Muscle layer of duodenum (tissue), 2 donors: Measurements from ENCODE around the gene CFAP97D1.

Source experiments
- H3K27ac ChIP-seq: one replicate; pipeline ENCODE4 v1.7.0; 2013; ENCODE audit warnings: mild to moderate bottlenecking, low read length
- H3K27me3 ChIP-seq: one replicate; pipeline ENCODE4 v1.7.0; 2013; ENCODE audit warnings: low read depth, mild to moderate bottlenecking, control low read depth, low read length
- H3K36me3 ChIP-seq, 2 donors: one replicate each; pipeline ENCODE4 v1.7.0; 2013; ENCODE audit warnings: low read length in 2 of 2, control low read depth in 1 of 2, mild to moderate bottlenecking in 1 of 2; ENCODE audit not compliant: insufficient read depth in 2 of 2, control insufficient read depth in 1 of 2
- H3K4me1 ChIP-seq, 2 donors: one replicate each; pipeline ENCODE4 v1.7.0; 2013; ENCODE audit warnings: low read length in 2 of 2, mild to moderate bottlenecking in 2 of 2, control low read depth in 1 of 2, moderate library complexity in 1 of 2; ENCODE audit not compliant: insufficient read depth in 2 of 2, control insufficient read depth in 1 of 2
- H3K4me3 ChIP-seq, 2 donors: one replicate each; pipeline ENCODE4 v1.7.0; 2013; ENCODE audit warnings: low read length in 2 of 2, low read depth in 1 of 2, mild to moderate bottlenecking in 1 of 2
- H3K9me3 ChIP-seq, 2 donors: one replicate each; pipeline ENCODE4 v1.7.0; 2013; ENCODE audit warnings: low read length in 2 of 2, control low read depth in 1 of 2, mild to moderate bottlenecking in 1 of 2; ENCODE audit not compliant: control insufficient read depth in 1 of 2
- donor health status: healthy.

Gene CFAP97D1

GRCh38 chr17:43755389-43755875, 24.8 kb upstream of the CFAP97D1 start:
- Histone ChIP-seq H3K4me1 (peaks cover 0 to 10% of the 10 kb centered on the region in 2 donors), H3K4me3 (peak overlapping the region in 1 of 2 donors; percentile 44), H3K36me3 (no peaks in the 10 kb centered on the region), H3K27ac (no peak overlapping the region), H3K9me3 (no peaks in the 10 kb centered on the region), H3K27me3 (peaks cover 16% of the 10 kb centered on the region)

GRCh38 chr17:43756201-43756600, 24.0 kb upstream of the CFAP97D1 start:
- H3K4me1 ChIP-seq: peaks cover 0 to 10% of the 10 kb centered on the region in 2 donors
- no peaks in the 10 kb centered on the region for H3K9me3 ChIP-seq
- H3K36me3 ChIP-seq: no peaks in the 10 kb centered on the region
- H3K27me3 ChIP-seq: peaks cover 16% of the 10 kb centered on the region
- no peak overlapping the region for H3K4me3 ChIP-seq
- H3K27ac ChIP-seq: no peak overlapping the region

GRCh38 chr17:43757171-43757660, 23.0 kb upstream of the CFAP97D1 start:
- no peak overlapping the region for H3K4me3 ChIP-seq
- peaks cover 16% of the 10 kb centered on the region for H3K27me3 ChIP-seq
- H3K9me3 ChIP-seq: no peaks in the 10 kb centered on the region
- H3K27ac ChIP-seq: no peak overlapping the region
- H3K36me3 ChIP-seq: no peaks in the 10 kb centered on the region
- H3K4me1 ChIP-seq: peaks cover 0 to 10% of the 10 kb centered on the region in 2 donors

GRCh38 chr17:43758086-43758485, 22.1 kb upstream of the CFAP97D1 start:
- Histone ChIP-seq H3K4me1 (peaks cover 0 to 10% of the 10 kb centered on the region in 2 donors), H3K4me3 (no peak overlapping the region), H3K9me3 (no peaks in the 10 kb centered on the region), H3K27ac (no peak overlapping the region), H3K27me3 (peaks cover 16% of the 10 kb centered on the region), H3K36me3 (no peaks in the 10 kb centered on the region)

- H3K9me3 ChIP-seq: no peaks in the 10 kb centered on the region
- H3K4me3 ChIP-seq: no peak within 1 kb of the TSS
These were observed 21.6 kb upstream of the CFAP97D1 start, which contains the start of gene SOST for GRCh38 chr17:43758497-43759174. Gene SOST, minus strand, starts transcription at chr17:43758791. Its CDS starts 50 bp downstream, at chr17:43758741.

GRCh38 chr17:43759836-43760235, 20.4 kb upstream of the CFAP97D1 start:
- peaks cover 0 to 10% of the 10 kb centered on the region in 2 donors for H3K4me1 ChIP-seq
- H3K27ac ChIP-seq: no peak overlapping the region
- no peaks in the 10 kb centered on the region for H3K9me3 ChIP-seq
- no peak overlapping the region for H3K4me3 ChIP-seq
- H3K36me3 ChIP-seq: peaks cover 0 to 1% of the 10 kb centered on the region in 2 donors
- peaks cover 16% of the 10 kb centered on the region for H3K27me3 ChIP-seq

More at GRCh38 chr17:43758497-43759174, 21.6 kb upstream of the CFAP97D1 start, which contains the start of gene SOST:
- Histone ChIP-seq H3K27me3 (peaks cover 16% of the 10 kb centered on the region), H3K36me3 (no peaks in the 10 kb centered on the region), H3K27ac (no peak within 1 kb of the TSS), H3K4me1 (peaks cover 0 to 10% of the 10 kb centered on the region in 2 donors)

GRCh38 chr17:43760254-43760852, 19.9 kb upstream of the CFAP97D1 start:
- Histone ChIP-seq H3K27ac (no peak overlapping the region), H3K4me1 (peaks cover 0 to 5% of the 10 kb centered on the region in 2 donors), H3K9me3 (no peaks in the 10 kb centered on the region), H3K36me3 (peaks cover 0 to 3% of the 10 kb centered on the region in 2 donors), H3K4me3 (no peak overlapping the region), H3K27me3 (peaks cover 16% of the 10 kb centered on the region)

- Histone ChIP-seq H3K27ac (no peak overlapping the region), H3K27me3 (no peaks in the 10 kb centered on the region), H3K4me1 (peaks cover 0 to 7% of the 10 kb centered on the region in 2 donors)
These were observed 13.7 kb upstream of the CFAP97D1 start for GRCh38 chr17:43766413-43767052.

GRCh38 chr17:43767053-43767712, 13.1 kb upstream of the CFAP97D1 start:
- H3K4me3 ChIP-seq: no peak overlapping the region
- peaks cover 0 to 7% of the 10 kb centered on the region in 2 donors for H3K4me1 ChIP-seq
- H3K9me3 ChIP-seq: no peaks in the 10 kb centered on the region
- peaks cover 36 to 40% of the 10 kb centered on the region in 2 donors for H3K36me3 ChIP-seq
- no peaks in the 10 kb centered on the region for H3K27me3 ChIP-seq
- H3K27ac ChIP-seq: no peak overlapping the region

More at GRCh38 chr17:43766413-43767052, 13.7 kb upstream of the CFAP97D1 start:
- Histone ChIP-seq H3K9me3 (no peaks in the 10 kb centered on the region), H3K4me3 (no peak overlapping the region), H3K36me3 (peaks cover 33% of the 10 kb centered on the region in 2 donors)

- no peaks in the 10 kb centered on the region for H3K27me3 ChIP-seq
- H3K27ac ChIP-seq: no peak overlapping the region
- peaks cover 41 to 45% of the 10 kb centered on the region in 2 donors for H3K36me3 ChIP-seq
- H3K9me3 ChIP-seq: no peaks in the 10 kb centered on the region
- peaks cover 0 to 7% of the 10 kb centered on the region in 2 donors for H3K4me1 ChIP-seq
- no peak overlapping the region for H3K4me3 ChIP-seq
These were observed 12.5 kb upstream of the CFAP97D1 start for GRCh38 chr17:43767713-43768059.

- Histone ChIP-seq H3K9me3 (no peaks in the 10 kb centered on the region), H3K4me1 (peaks cover 0 to 7% of the 10 kb centered on the region in 2 donors), H3K4me3 (no peak overlapping the region), H3K27ac (peak overlapping the region; percentile 52), H3K36me3 (peaks cover 48 to 52% of the 10 kb centered on the region in 2 donors), H3K27me3 (no peaks in the 10 kb centered on the region)
These were observed 11.9 kb upstream of the CFAP97D1 start for GRCh38 chr17:43768382-43768781.
